ENCODE results near the gene LRRC30. TPM values are rescaled to one million over a fixed set of nuclear protein-coding genes. Genes with fewer than 3 reads are reported as not detected.

LRRC30 gene
- total and polyA plus RNA-seq, 2 of the 13 experiments (the other 11 are each of a cell fraction or from before 2014, with no cell fraction given): not detected

- Histone ChIP-seq H3K4me3 (replicated peaks in 1 of 3; ENCODE audit: insufficient read depth in 1 of 3, low read depth in 2 of 3, low read length in 3 of 3) (no peak overlapping the region), H3K4me2 (ENCODE audit: low read depth, low read length) (no peak overlapping the region), H3K9ac (ENCODE audit: insufficient read depth, low read depth, low read length) (no peak overlapping the region), H4K20me1 (ENCODE audit: insufficient read depth, low read length) (no peaks in the 10 kb centered on the region), H2AFZ (ENCODE audit: low read length) (no peak overlapping the region), H3K4me1 (ENCODE audit: insufficient read depth, low read length) (no peaks in the 10 kb centered on the region), H3K36me3 (replicated peaks in 1 of 2; ENCODE audit: control insufficient read depth in 1 of 2, insufficient read depth in 2 of 2, low read length in 2 of 2) (no peaks in the 10 kb centered on the region), H3K79me2 (ENCODE audit: insufficient read depth, low read length) (no peaks in the 10 kb centered on the region), H3K27ac (ENCODE audit: extremely low read length, insufficient read depth, low read length) (no peak overlapping the region), H3K27me3 (ENCODE audit: control insufficient read depth in 1 of 2, insufficient read depth in 2 of 2, low read length in 2 of 2) (no peaks in the 10 kb centered on the region; a peak in 1 of 5 replicates), H3K9me3 (ENCODE audit: low read length) (no peaks in the 10 kb centered on the region)
- ChIA-PET CTCF (ENCODE audit: low intra/inter-chr PET ratio, low total read pairs) (no interaction called here), POLR2A (no interaction called here)
- TF ChIP-seq GMEB1 (CRISPR knock-in tag; IDR thresholded peaks at IDR 0.05; ENCODE audit: borderline replicate concordance) (no peak), ZNF552 (CRISPR knock-in tag; IDR thresholded peaks at IDR 0.05; ENCODE audit: borderline replicate concordance) (no peak), TRIM24 (CRISPR knock-in tag; IDR thresholded peaks at IDR 0.05) (no peak), TMF1 (CRISPR knock-in tag; IDR thresholded peaks at IDR 0.05; ENCODE audit: low read depth) (no peak), NBN (conservative IDR thresholded peaks at IDR 0.05) (no peak), ZNF710 (CRISPR knock-in tag; IDR thresholded peaks at IDR 0.05; ENCODE audit: borderline replicate concordance) (no peak), MLLT10 (CRISPR knock-in tag; IDR thresholded peaks at IDR 0.05) (no peak)
- WGBS (ENCODE audit: low lambda C conversion rate): 26% methylated on average over 5 of the region's 5 CpGs
- in situ Hi-C loops (cut with HindIII; ENCODE audit: extremely low pct_ligation_motif_present, low pct_unique_long_range_greater_than_20kb): no loop called here
- no TSS peak for BruUV-seq (replicated peaks)
- no peak for FAIRE-seq
- intact Hi-C loops (cut with micrococcal nuclease; ENCODE audit: unreplicated experiment): no loop called here
- no peak for ATAC-seq
- no peak for DNase-seq (ENCODE audit: low spot score)
These were observed 35.6 kb upstream of the LRRC30 start for GRCh38 chr18:7195266-7195665.
